DND-41 (cell line): ENCODE measurements around the gene SLC12A4.

Experiments used
- EZH2 ChIP-seq: IDR thresholded peaks from 3 replicates; pipeline ENCODE4 v1.6.1; 2012; ENCODE audit warnings: borderline replicate concordance, low read depth, mild to moderate bottlenecking, moderate library complexity, low read length, inconsistent platforms; ENCODE audit not compliant: severe bottlenecking
- TF ChIP-seq, protein P1 (sequence below): IDR thresholded peaks from 2 replicates; pipeline ENCODE4 v1.5.1; 2012; ENCODE audit warnings: borderline replicate concordance, low read length, moderate library complexity, mild to moderate bottlenecking; ENCODE audit not compliant: poor library complexity, severe bottlenecking; ENCODE audit errors: extremely low read depth

DNA sequence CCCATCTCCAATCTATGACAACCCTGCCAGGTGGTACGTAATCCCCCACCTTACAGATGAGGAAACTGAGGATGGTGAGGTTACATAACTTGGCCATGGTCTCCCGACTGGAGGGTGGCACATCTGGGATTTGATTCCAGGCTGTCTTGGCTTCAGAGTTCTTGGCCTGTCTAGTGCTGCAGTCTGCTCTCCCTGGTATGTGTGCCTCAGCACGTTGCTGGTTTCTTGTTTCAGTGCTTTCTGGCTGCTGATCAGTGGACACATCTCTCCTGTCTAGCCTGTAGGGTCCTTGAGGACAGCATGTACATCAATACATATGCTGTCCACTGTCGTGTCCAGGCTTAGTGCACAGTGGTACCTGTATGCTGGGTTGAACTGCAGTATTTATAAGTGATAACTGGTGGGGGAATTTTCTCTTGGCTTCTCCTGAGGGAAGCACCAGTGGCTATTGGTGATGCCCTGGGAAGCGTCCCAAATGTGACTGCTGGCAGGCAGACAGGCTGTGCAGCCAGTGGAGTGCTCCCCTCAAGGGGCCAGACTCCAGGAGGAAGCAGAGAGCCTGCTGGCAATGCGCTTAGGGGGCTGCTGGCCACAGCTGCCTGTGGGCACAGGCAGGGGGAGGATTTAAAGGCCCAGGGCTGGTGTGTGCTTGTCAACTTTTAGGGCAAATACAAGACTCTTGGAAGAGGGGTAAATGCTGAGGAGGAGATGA lies 51.1 kb downstream of the SLC12A4 start:
- TF ChIP-seq, protein P1, sequence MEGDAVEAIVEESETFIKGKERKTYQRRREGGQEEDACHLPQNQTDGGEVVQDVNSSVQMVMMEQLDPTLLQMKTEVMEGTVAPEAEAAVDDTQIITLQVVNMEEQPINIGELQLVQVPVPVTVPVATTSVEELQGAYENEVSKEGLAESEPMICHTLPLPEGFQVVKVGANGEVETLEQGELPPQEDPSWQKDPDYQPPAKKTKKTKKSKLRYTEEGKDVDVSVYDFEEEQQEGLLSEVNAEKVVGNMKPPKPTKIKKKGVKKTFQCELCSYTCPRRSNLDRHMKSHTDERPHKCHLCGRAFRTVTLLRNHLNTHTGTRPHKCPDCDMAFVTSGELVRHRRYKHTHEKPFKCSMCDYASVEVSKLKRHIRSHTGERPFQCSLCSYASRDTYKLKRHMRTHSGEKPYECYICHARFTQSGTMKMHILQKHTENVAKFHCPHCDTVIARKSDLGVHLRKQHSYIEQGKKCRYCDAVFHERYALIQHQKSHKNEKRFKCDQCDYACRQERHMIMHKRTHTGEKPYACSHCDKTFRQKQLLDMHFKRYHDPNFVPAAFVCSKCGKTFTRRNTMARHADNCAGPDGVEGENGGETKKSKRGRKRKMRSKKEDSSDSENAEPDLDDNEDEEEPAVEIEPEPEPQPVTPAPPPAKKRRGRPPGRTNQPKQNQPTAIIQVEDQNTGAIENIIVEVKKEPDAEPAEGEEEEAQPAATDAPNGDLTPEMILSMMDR = no peak
- no peak for TF ChIP-seq EZH2
